ENCODE measurements around the gene SLC24A3.

The SLC24A3 gene

DNA sequence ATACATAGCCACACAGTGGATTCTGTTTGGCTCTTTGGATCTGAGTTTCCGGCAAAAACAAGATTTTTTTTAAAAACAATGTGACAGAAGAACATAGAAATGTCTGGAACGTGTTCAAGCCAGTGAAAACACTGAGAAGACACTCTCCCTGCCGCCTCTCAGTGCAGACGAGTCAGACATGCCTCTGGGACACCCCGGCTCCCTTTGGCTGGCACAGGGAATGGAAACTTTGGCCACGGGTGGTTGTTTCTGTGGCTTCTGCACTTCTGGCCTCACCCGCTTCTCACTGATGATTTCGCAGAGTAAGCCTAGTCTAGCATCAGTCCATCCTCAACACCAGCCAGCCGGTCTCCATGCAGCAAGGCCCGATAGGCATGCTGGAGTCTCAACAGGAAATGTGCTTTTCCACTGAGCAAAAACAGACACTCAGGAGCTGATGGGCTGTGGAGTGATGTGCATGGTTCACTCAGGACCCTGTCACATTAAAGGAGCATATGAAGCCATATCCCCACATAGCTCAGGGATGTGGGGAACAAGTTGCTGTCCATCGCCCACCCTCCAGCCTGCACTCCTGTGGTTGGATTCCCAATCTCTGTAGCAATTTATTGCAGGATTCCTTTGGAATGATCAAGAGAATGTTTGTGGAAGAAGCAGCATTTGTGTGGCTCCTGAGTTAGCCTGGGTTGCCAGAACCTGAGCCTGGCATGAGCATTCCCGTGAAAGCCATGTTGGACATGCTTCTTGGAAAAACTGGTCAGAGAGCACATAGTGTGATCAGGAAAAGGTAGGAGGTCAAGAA, 283.7 kb downstream of the SLC24A3 start:
- H3K9me3 ChIP-seq (ENCODE audit: control insufficient read depth, low read length), result no peaks in the 10 kb centered on the region
- H3K9ac ChIP-seq (ENCODE audit: low read length), result no peak overlapping the region
- H3K36me3 ChIP-seq (ENCODE audit: control insufficient read depth, insufficient read depth, low read length), result no peaks in the 10 kb centered on the region
- H3K4me3 ChIP-seq (ENCODE audit: low read length), result no peak overlapping the region
- no peaks in the 10 kb centered on the region for H3K27me3 ChIP-seq (ENCODE audit: control insufficient read depth, insufficient read depth, low read length)
- no peaks in the 10 kb centered on the region for H3K4me1 ChIP-seq (ENCODE audit: control insufficient read depth, insufficient read depth, low read length)

DNA sequence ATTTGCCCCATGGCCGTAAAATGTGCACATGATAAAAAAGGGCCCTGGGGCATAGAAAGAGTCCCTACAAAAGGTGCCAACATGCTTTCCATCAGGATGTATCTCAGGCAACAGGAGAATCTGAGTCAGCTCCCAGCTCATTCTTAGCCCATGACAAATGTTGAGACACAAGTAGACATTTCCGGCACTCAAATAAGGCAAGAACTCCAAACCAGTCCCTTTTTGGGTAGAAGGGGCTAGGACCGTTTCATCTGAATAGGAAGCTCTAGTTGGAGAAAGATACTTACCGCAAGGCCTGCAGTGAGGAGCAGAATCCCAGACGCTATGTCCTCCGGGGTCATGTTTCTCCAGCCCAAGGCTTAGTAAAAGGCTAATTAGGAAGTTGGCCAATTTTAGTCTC, 284.6 kb downstream of the SLC24A3 start:
- Histone ChIP-seq H3K9ac (ENCODE audit: low read length) (no peak overlapping the region), H3K9me3 (ENCODE audit: control insufficient read depth, low read length) (no peaks in the 10 kb centered on the region), H3K4me3 (ENCODE audit: low read length) (no peak overlapping the region), H3K36me3 (ENCODE audit: control insufficient read depth, insufficient read depth, low read length) (no peaks in the 10 kb centered on the region), H3K27me3 (ENCODE audit: control insufficient read depth, insufficient read depth, low read length) (no peaks in the 10 kb centered on the region), H3K4me1 (ENCODE audit: control insufficient read depth, insufficient read depth, low read length) (no peaks in the 10 kb centered on the region)

DNA sequence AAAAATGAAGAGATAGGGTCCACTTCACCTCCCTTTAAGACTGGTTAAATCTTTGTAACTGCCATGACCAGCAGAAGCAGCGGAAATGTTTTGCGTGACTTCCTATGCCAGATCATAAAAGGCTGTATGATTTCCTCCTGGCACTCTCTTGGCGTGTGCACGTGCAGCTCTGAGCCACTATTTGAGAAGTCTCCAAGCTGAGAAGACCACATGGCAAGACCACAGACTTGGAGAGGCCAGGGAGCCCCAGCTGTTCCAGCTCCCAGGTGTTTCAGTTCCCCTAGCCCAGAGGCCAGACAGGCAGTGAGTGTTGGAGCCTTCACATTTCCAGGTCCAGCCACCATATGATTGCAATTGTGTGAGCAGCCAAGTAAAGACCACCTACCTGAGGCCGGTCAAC, 286.3 kb downstream of the SLC24A3 start:
- no peak overlapping the region for H3K4me3 ChIP-seq (ENCODE audit: low read length)
- no peaks in the 10 kb centered on the region for H3K9me3 ChIP-seq (ENCODE audit: control insufficient read depth, low read length)
- no peaks in the 10 kb centered on the region for H3K4me1 ChIP-seq (ENCODE audit: control insufficient read depth, insufficient read depth, low read length)
- H3K9ac ChIP-seq (ENCODE audit: low read length), result no peak overlapping the region
- H3K27me3 ChIP-seq (ENCODE audit: control insufficient read depth, insufficient read depth, low read length), result no peaks in the 10 kb centered on the region
- H3K36me3 ChIP-seq (ENCODE audit: control insufficient read depth, insufficient read depth, low read length), result no peaks in the 10 kb centered on the region

DNA sequence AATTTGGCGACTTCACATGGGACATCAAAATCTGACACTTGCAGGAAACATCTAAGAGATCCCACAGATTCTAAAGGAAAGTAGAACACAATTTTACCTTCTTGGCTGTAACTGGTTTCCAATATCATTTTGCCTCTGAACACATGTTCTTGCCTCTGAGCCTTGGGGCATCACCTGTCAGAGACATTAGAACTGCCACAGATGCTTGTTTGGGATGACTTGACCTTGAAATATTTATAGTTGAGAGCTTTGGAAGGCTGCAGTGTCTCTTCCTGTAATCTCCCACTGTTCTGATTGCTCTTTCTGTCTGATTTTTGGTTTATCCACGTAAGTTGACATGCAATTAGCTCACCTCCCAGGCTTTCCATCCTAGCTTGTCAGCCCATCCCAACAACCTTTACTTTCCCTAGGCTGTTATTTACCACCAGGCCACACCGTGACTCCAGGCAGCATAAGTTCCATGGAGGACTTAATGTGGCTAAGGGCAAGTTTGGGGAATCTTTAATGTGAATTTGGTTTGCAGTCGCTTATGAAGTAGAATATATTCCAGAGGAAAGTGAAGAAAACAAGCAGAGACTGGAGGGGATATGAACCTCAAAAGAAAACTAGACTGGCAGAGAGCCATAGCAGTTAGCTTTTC, 289.2 kb downstream of the SLC24A3 start:
- Histone ChIP-seq H3K36me3 (ENCODE audit: control insufficient read depth, insufficient read depth, low read length) (no peaks in the 10 kb centered on the region), H3K9ac (ENCODE audit: low read length) (no peak overlapping the region), H3K4me3 (ENCODE audit: low read length) (no peak overlapping the region)

DNA sequence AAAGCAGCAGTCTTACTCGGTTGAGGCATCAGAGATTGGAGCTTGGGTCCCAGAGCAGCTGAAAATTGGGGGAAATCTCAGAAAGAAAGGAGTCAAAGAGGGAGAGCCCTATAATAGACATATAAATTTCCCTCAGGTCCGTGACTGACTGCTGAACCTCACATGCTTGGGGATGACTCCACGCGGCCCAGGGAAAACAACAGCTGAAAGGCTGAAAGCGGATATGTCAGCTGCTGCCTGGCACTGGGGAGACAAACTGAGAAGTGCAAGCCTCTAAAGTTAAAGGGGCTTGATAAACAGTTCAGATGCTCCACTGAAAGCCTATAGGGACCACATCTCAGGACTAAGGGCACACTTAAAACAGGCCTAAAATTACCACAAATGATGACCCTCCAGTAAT, 289.7 kb downstream of the SLC24A3 start:
- H3K27me3 ChIP-seq (ENCODE audit: control insufficient read depth, insufficient read depth, low read length), result no peaks in the 10 kb centered on the region
- H3K9me3 ChIP-seq (ENCODE audit: control insufficient read depth, low read length), result no peaks in the 10 kb centered on the region
- no peaks in the 10 kb centered on the region for H3K36me3 ChIP-seq (ENCODE audit: control insufficient read depth, insufficient read depth, low read length)
- no peaks in the 10 kb centered on the region for H3K4me1 ChIP-seq (ENCODE audit: control insufficient read depth, insufficient read depth, low read length)
- no peak overlapping the region for H3K4me3 ChIP-seq (ENCODE audit: low read length)
- no peak overlapping the region for H3K9ac ChIP-seq (ENCODE audit: low read length)

More for the DNA sequence above, 289.2 kb downstream of the SLC24A3 start:
- H3K4me1 ChIP-seq (ENCODE audit: control insufficient read depth, insufficient read depth, low read length), result no peaks in the 10 kb centered on the region
- no peaks in the 10 kb centered on the region for H3K9me3 ChIP-seq (ENCODE audit: control insufficient read depth, low read length)
- H3K27me3 ChIP-seq (ENCODE audit: control insufficient read depth, insufficient read depth, low read length), result no peaks in the 10 kb centered on the region

DNA sequence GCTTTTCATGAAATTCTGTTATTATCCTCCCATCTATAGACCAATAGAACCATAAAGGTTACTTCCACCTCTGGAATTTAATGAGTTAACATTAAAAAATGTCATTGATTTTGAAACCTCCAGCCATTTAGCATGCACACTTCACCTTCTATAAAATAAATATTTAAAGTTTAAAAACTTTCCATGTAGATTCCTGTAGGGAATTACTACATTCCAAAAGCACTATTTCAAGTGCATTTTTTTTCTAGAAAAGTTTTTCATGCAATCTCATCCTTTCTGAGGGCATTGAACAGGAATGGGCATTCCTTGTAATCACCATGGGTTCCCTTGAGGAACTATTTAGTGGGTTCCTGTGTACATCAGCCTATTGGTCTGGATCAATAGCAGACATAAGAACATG, 291.8 kb downstream of the SLC24A3 start:
- Histone ChIP-seq H3K4me3 (ENCODE audit: low read length) (no peak overlapping the region), H3K36me3 (ENCODE audit: control insufficient read depth, insufficient read depth, low read length) (no peaks in the 10 kb centered on the region), H3K9ac (ENCODE audit: low read length) (no peak overlapping the region), H3K9me3 (ENCODE audit: control insufficient read depth, low read length) (no peaks in the 10 kb centered on the region), H3K4me1 (ENCODE audit: control insufficient read depth, insufficient read depth, low read length) (no peaks in the 10 kb centered on the region), H3K27me3 (ENCODE audit: control insufficient read depth, insufficient read depth, low read length) (no peaks in the 10 kb centered on the region)

DNA sequence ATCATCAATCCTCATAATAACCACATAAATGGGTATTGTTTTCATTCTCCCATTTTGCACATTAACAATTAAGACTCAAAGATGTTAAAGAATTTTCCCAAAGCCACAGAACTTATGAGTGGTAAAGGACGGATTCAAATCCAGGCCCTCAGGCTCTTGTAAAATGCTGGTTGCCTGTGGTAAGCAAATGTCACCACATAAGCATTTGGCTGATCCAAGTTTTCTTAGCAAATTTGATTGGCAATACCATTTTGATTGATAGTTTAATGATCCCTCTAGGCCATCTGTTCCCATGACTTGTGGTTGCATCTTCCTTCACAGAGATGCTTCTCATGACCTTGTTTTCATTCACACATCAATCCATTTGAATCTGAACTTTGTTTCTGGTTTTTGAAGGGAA, 293.6 kb downstream of the SLC24A3 start:
- H3K27me3 ChIP-seq (ENCODE audit: control insufficient read depth, insufficient read depth, low read length), result no peaks in the 10 kb centered on the region
- H3K4me3 ChIP-seq (ENCODE audit: low read length), result no peak overlapping the region
- H3K9ac ChIP-seq (ENCODE audit: low read length), result no peak overlapping the region
- H3K4me1 ChIP-seq (ENCODE audit: control insufficient read depth, insufficient read depth, low read length), result no peaks in the 10 kb centered on the region
- no peaks in the 10 kb centered on the region for H3K9me3 ChIP-seq (ENCODE audit: control insufficient read depth, low read length)
- H3K36me3 ChIP-seq (ENCODE audit: control insufficient read depth, insufficient read depth, low read length), result no peaks in the 10 kb centered on the region

DNA sequence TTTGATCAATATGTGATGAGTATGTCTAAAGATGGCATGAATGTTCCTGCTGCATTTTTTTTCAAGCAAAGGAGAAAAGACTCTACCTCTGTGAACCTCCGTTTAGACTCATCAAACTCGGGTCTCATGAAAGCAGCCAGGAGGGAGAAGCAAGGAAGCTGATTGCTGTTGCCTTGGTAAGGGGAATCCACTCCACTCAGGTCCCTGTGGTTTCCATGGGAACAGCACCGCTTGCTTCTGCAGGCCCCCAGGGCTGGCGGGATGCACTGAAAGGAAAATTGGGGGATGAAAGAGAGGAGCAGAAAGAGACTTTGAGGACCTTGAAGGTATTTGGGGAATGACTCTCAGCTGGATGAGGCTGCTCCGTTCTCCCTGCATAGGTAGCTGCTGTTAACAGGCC, 296.0 kb downstream of the SLC24A3 start:
- Histone ChIP-seq H3K9ac (ENCODE audit: low read length) (no peak overlapping the region), H3K36me3 (ENCODE audit: control insufficient read depth, insufficient read depth, low read length) (no peaks in the 10 kb centered on the region), H3K4me1 (ENCODE audit: control insufficient read depth, insufficient read depth, low read length) (no peaks in the 10 kb centered on the region), H3K27me3 (ENCODE audit: control insufficient read depth, insufficient read depth, low read length) (no peaks in the 10 kb centered on the region), H3K4me3 (ENCODE audit: low read length) (no peak overlapping the region), H3K9me3 (ENCODE audit: control insufficient read depth, low read length) (no peaks in the 10 kb centered on the region)

DNA sequence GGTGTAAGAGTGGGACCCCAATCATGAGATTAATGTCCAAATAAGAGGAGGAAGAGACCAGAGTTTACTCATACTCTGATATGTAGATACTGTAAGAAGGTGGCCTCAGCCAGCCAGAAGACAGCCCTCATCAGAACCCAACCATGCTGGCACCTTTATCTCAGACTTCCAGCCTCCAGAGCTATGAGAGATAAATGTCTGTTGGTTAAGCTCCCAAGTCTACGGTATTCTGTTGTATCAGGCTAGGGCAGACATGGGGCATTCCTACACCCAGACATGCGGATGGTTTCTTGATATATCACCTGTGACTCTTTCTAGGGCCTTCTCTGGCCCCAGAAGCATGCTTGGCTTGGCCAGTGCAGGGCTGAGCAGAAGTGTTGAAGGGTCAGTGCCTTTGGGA, 298.2 kb downstream of the SLC24A3 start:
- no peaks in the 10 kb centered on the region for H3K9me3 ChIP-seq (ENCODE audit: control insufficient read depth, low read length)
- no peak overlapping the region for H3K4me3 ChIP-seq (ENCODE audit: low read length)
- H3K4me1 ChIP-seq (ENCODE audit: control insufficient read depth, insufficient read depth, low read length), result no peaks in the 10 kb centered on the region
- H3K9ac ChIP-seq (ENCODE audit: low read length), result no peak overlapping the region
- no peaks in the 10 kb centered on the region for H3K27me3 ChIP-seq (ENCODE audit: control insufficient read depth, insufficient read depth, low read length)
- no peaks in the 10 kb centered on the region for H3K36me3 ChIP-seq (ENCODE audit: control insufficient read depth, insufficient read depth, low read length)

DNA sequence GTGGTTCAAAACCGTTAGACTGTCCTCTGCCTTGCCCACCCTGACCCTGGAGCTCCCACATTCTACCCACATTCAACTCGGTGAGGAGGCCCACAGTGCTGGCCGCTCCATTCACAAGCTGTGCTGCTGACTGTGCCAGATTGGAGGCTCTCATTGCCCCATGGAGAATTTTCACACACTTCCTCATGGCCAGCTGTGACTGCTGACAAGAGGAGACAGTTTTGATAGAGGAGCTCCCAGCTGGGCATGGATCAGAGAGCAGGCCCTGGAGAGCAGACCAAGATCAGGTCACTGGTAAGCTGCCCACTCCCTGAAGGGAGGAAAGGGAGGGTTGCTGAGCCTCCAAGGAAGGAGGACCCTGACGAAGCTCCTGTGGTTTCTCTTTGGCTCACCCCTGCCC, 299.5 kb downstream of the SLC24A3 start:
- Histone ChIP-seq H3K27me3 (ENCODE audit: control insufficient read depth, insufficient read depth, low read length) (no peaks in the 10 kb centered on the region), H3K9ac (ENCODE audit: low read length) (no peak overlapping the region), H3K9me3 (ENCODE audit: control insufficient read depth, low read length) (no peaks in the 10 kb centered on the region), H3K4me3 (ENCODE audit: low read length) (no peak overlapping the region), H3K36me3 (ENCODE audit: control insufficient read depth, insufficient read depth, low read length) (no peaks in the 10 kb centered on the region), H3K4me1 (ENCODE audit: control insufficient read depth, insufficient read depth, low read length) (no peaks in the 10 kb centered on the region)

DNA sequence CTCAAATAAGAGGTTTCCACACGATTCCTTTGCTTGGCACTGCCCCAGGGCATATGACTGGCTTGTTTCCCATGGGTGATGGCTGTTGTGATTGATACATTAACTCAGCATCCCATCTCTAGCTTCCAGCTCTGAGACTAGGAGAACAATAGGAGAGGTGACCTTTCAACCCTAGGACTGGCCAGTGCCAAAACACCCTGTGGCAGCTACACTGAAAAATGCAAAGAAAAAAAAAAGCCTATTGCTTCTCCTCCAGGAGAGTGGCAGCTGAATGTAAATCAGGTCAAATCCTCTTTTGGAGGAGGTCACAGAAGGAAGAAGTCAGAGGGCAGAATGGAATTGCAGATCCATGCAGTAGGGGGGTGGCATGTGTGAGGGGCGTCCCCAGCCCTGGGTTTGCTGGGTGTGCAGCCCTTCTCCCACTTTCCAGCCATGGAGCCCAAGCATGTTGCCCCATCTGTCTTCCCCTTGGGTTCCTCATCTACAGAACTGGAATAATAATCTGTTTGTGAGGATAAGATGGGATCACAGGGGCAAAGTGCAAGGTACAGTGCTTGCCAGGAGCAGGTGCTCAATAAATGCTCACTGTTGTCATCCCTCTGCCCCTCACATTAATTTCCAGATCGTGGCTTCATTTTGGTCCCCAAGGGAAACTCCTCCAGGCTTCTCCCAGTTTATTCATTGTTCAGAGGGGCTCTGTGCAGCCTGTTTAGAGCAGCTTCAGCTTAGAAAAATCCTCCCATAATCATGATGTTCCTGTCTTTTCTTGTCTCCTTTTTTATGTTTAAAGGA, 300.6 kb downstream of the SLC24A3 start:
- H3K4me1 ChIP-seq (ENCODE audit: control insufficient read depth, insufficient read depth, low read length), result no peaks in the 10 kb centered on the region
- no peak overlapping the region for H3K4me3 ChIP-seq (ENCODE audit: low read length)
- H3K27me3 ChIP-seq (ENCODE audit: control insufficient read depth, insufficient read depth, low read length), result no peaks in the 10 kb centered on the region
- H3K9me3 ChIP-seq (ENCODE audit: control insufficient read depth, low read length), result no peaks in the 10 kb centered on the region
- no peaks in the 10 kb centered on the region for H3K36me3 ChIP-seq (ENCODE audit: control insufficient read depth, insufficient read depth, low read length)
- H3K9ac ChIP-seq (ENCODE audit: low read length), result no peak overlapping the region

DNA sequence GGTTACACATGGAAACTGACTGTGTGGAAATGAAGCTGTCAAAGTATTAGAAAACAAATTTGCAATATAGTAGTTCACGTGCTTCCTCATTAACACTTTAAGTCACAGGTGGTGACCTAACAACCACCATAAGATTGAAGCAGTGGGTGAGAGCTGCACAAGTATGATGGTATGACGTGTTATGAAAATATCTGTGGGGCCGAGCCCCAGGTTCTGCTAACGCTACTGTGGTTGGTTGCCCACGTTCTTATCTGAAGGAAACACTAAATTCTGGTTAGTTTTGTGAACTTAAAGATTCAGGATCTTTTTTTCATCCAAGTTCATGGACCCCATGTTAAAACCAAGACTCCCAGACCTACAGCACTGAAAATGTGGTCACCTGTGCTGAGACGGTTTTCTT, 302.6 kb downstream of the SLC24A3 start:
- H3K4me1 ChIP-seq (ENCODE audit: control insufficient read depth, insufficient read depth, low read length), result no peaks in the 10 kb centered on the region
- H3K9me3 ChIP-seq (ENCODE audit: control insufficient read depth, low read length), result no peaks in the 10 kb centered on the region
- no peaks in the 10 kb centered on the region for H3K27me3 ChIP-seq (ENCODE audit: control insufficient read depth, insufficient read depth, low read length)
- H3K4me3 ChIP-seq (ENCODE audit: low read length), result no peak overlapping the region
- H3K9ac ChIP-seq (ENCODE audit: low read length), result no peak overlapping the region
- H3K36me3 ChIP-seq (ENCODE audit: control insufficient read depth, insufficient read depth, low read length), result no peaks in the 10 kb centered on the region
